Stimulated activated CD8-positive, alpha-beta memory T cell treated with anti-CD3 and anti-CD28 coated beads, Interleukin-15, amount 100 ng/mL, for 4 hours (primary cell): Measurements from ENCODE around the gene SNAP29.
"Not testable (repeated sequence)": the region's sequence is repeated elsewhere in the genome, so short reads cannot be mapped to it uniquely, and the experiment has no call there.

ENCODE experiments used
- DNase-seq, 2 donors: peaks; one replicate each; pipeline ENCODE4 v3.0.0-alpha.2; 2020; ENCODE audit warnings: low read depth in 2 of 2

SNAP29 gene

DNA sequence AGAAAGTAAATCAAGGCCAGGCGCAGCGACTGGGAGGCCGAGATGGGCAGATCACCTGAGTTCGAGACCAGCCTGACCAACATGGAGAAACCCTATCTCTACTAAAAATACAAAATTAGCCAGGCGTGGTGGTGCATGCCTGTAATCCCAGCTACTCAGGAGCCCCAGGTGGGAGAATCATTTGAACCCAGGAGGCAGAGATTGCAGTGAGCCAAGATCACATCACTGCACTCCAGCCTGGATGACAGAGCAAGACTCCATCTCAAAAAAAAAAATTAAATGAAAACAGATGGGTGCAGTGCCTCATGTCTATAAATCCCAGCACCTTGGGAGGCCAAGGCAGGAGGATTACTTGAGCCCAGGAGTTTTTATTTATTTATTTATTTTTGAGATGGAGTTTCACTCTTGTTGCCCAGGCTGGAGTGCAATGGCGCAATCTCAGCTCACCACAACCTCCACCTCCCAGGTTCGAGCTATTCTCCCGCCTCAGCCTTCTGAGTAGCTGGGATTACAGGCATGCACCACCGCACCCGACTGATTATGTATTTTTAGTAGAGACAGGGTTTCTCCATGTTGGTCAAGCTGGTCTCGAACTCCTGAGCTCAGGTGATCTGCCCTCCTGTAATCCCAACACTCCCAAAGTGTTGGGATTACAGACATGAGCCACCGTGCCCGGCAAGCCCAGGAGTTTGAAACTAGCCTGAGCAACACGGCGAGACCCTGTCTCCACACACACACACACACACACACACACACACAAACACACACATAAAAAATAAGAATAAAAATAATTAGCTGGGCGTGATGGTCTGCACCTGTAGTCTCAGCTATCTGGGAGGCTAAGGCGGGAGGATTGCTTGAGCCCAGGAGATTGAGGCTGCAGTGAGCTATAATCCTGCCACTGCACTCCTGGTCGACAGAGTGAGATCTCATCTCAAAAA lies 42.6 kb downstream of the SNAP29 start:
- not testable (repeated sequence) for DNase-seq

DNA sequence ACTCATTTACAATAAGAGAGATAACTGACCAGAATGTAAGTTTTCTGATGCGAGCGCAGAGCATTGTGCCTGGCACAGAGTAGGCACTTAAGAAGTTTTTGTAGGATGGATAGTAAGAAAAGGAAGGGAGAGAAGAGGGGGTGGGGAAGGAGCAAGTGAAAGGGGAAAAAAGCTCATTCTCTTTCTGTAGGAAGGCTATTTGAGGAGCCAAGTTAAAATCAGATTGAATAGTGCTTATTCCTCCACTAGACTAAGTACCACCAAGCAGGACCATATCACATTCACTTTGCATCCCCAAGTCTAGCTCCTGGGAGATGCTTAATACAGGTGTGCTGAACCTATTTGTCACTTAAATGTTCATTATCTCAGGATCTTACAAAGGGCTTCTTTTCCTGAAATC lies 44.3 kb downstream of the SNAP29 start:
- DNase-seq, result no peak

DNA sequence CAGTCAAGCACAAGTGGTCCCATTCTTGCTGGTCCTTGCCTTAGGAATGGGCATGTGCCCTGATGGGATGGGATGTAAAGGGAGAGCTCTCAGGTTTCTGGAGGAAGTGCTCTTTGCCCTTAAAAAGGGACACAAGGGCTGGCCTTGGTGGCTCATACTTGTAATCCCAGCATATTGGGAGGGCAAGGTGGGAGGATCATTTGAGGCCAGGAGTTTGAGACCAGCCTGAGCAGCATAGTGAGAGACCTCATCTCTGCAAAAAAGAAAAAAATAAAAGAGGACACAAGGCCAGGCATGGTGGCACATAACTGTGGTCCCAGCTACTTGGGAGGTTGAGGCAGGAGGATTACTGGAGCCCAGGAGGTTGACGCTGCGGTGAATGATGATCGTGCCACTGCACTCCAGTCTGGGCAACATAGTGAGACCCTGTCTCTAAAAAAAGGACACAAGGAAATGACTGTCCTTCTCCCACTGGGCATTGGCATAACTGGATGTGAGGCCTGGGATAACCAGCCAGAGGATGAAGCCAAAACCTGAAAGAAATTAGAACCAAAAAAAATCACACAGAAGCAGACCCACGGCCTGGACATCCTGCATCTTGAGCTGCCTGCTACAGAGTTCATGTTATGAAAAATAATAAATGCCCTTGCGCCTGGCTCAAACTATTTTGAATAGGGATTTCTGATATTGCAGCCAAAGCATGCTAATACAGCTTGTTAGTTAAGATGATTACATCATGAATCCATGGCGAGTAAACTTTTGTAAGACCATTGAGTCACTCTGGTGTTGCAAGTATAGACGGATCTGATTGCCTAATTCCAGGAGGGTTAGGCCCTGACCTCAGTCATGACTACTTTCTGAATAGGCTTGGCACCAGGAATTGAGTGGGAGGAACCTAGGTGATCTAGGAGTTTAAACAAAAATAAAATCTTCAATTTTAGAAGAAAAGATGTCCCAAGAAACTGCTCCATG lies 45.5 kb downstream of the SNAP29 start:
- no peak for DNase-seq

DNA sequence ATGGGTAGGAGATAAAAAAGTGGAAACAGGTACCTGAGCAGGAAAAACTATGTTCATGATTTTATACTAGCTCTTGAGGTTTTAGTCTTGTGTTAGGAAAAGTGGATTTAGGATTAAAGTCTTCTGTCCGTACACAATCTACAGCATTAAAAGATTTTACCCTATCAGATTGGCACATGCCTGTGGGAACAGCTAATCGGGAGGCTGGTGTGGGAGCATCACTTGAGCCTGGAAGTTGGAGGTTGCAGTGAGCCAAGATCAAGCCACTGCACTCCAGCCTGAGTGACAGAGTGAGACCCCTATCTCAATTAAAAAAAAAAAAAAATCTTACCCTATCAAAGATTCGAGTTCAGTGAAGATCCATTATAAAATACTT lies 46.2 kb downstream of the SNAP29 start:
- DNase-seq, result no peak

DNA sequence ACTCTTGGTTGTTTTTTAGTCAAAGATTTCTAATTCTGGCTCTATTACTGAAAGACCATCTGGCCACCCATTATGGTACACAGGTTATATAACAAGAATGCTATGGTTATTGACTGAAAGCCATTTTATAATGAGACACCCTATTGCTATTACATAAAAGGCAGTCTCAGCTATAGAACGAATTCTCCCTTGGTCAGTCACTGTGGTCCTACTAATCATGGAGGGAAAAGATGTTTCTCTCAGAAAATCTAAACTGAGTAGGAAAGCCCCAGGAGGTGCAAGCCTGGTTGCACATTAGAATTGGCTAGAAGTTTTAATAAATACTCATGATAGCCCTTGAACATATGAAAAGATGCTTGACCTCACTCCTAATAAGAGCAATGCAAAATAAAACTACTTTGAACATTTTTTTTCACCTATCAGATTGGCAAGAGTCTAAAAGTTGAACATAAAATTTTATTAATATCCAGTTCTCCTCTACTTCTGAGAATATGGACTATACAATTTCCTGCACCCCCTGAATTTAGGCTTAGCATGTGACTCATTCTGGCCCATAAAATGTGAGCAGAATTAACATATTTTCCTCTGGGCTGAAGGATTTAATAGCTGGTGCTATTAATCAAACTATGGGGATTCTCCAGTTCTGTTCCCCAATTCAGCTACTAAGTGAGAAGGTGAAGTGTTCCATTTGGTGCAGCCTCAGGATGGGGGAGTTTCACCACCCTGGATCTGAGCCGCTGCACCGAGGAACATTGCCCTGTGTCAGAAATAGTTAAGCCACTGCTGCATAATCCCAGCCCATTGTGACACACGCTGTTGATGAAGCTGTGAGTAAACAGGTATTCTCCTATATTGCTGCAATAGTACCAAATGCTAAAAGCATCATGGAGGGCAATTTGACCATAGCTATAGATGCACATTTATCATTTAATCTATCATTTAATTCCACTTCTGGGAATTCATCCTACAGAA lies 46.9 kb downstream of the SNAP29 start:
- no peak for DNase-seq

DNA sequence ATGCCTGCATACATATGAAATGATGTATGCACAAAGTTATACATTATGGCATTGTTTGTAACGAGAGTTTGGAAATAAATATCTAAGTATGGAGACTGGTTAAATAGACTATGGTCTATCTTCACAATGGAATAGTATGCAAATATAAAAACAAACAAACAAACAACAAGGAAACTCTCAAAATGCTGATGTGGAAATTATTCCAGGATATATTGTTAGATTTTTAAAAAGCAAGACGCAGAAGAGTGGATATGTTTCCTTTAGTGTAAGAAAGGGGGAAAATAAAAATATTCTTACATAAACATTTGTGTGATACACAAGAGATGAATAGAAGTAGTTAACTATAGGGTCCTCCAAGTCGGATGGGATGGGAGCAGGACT lies 47.6 kb downstream of the SNAP29 start:
- no peak for DNase-seq

DNA sequence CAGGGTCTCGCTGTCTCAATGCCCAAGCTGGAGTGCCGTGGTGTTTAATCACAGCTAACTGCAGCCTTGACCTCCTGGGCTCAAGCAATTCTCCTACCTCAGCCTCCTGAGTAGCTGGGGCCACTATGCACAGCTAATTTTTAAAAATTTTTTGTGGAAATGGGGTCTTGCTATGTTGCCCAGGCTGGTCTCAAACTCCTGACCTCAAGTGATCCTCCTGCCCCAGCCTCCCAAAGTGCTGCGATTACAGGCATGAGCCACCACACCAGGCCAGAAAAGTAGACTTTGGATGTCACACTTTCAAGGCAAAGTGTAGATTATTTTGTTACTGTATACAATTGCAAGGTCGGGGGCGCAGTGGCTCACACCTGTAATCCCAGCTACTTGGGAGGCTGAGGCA lies 49.9 kb downstream of the SNAP29 start:
- not testable (repeated sequence) for DNase-seq

DNA sequence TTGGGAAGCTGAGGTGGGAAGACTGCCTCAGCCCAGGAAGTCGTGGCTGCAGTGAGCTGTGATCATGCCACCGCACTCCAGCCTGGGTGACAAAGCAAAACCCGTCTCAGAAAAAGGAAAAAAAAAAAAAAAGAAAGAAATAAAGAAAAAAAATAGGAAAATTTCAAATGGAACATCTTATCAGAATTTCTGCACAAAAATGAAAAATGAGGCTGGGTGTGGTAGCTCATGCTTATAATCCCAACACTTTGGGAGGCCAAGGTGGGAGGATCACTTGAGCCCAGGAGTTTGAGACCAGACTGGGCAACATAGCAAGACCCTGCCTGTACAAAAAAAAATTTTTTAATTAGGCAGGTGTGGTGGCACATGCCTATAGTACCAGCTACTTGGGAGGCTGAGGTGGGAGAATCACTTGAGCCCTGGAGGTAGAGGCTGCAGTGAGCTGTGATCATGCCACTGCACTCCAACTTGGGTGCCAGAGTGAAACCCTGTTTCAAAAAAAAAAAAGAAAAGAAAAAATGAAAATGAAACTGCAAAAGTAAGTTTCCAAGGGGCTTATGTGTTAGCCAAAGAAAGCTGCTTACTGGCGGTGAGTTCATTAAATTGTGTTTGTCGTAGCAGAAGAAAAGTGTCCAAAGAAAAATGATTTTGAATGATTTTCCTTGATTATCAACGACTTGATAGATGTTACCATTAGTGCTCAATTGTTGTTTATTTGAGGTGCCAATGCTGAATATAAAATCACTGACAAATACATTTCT lies 50.9 kb downstream of the SNAP29 start:
- DNase-seq, result no peak

DNA sequence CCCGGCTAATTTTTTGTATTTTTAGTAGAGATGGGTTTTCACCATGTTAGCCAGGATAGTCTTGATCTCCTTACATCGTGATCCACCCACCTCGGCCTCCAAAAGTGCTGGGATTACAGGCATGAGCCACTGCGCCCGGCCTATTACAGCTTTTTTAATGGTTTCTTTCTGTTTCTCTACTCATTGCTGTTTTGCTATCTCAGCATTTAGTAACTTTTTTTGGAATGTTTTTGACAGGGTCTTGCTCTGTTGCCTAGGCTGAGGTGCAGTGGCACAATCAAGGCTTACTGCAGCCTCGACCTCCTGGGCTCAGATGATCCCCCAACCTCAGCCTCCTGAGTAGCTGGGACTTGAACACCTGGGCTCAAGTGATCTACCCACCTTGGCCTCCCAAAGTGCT lies 53.7 kb downstream of the SNAP29 start:
- no peak for DNase-seq

DNA sequence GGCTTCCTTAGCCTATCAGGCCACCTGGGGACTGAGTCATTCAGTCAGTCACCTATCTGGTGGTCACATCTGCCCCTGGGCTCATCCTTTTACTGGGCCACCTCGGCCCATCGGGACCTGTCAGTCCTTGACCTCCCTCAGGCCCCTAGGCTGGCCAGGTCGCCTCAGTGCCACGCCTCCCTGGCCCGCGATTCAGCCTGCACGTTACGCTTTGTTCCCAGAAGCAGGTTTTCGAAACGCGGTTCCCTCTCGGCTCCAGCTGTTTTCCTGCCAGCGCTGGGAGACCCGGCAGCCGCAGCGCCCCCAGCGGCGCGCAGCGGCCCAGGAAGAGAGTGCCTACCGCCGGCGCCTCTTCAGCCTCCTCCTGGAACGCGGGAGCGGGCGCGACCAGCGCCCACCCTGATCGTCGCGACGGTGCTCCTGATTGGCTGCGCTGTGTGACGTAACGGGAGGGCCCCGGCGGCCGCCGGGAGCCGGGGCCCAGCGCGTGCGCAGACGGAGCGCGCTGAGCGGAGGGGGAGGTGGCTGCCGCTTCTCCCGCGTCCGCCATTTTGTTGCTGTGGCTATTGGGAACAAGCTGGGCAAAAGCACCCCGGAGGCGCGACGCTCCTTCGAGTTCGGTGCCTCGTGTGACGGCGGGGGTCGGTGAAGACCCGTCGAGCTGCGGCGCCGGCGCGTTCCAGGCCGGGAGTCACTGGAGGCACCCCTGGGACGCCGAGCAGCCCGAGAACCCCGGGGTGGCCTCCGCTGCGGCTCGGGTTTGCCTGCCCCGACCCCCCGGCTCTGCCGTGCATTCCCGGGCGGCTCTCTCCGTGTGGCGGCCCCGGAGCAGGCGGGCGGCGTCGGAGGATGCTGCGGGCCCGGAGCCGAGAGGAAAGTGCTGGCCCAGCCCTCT lies 58.4 kb downstream of the SNAP29 start, which contains the start of gene CRKL:
CRKL (plus strand) TSS at position 492 of the 895 bp plus-strand sequence. CDS start 528 bp downstream, outside the sequence.
- DNase-seq, result peak; percentile 92 to 95

DNA sequence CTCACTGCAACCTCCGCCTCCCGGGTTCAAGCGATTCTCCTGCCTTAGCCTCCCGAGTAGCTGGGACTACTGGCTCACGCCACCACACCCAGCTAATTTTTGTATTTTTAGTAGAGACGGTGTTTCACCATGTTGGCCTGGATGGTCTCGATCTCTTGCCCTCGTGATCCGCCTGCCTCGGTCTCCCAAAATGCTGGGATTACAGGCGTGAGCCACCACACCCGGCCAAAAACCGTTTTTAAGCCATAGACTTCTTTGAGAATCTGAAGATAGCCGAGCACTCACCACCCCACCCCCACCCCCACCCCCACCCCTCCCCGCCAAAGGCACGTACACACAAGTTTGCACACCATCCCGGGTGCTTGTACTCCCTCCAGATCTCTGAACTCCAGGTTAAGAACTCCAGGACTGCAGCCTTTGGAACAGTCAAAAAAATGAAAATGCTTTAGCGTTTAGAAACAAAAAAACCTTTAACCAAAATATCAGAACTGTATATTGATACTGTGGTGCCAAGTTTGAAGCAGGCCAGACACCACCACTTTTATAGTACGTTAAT lies 59.9 kb downstream of the SNAP29 start:
- no peak for DNase-seq

DNA sequence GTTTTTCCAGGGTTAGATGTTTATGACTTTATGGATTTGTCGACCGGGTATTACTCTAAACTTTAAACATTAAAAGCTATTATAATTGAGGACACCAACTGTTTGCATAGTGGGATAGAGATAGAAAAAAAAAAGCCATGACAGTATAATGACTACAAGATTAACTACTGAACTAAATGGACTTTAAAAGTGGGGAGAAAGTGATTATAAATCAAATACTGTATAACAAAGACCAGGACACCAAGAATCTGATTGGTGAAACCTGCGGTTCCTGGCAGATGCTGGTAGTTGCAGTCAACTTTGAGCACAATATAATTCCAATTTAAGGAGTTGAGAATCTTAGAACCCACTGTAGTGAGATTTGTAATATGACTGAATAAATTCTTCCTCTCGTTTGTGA lies 60.9 kb downstream of the SNAP29 start:
- no peak for DNase-seq

DNA sequence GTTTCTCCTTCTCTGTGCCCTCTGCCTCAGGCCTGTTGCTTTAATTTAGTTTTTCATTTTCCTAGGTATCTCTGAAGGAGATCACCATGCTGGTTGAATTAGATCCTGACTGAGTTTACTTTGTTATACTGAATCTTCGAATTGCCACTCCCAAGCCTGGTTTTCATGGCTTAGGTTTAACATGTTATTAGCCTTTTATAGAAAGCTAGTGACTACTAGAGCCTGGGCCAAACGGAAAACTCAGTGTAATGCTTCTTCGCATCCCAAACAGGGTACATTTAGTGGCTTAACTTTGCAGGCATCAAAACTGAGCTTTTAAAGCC lies 62.0 kb downstream of the SNAP29 start:
- no peak for DNase-seq

DNA sequence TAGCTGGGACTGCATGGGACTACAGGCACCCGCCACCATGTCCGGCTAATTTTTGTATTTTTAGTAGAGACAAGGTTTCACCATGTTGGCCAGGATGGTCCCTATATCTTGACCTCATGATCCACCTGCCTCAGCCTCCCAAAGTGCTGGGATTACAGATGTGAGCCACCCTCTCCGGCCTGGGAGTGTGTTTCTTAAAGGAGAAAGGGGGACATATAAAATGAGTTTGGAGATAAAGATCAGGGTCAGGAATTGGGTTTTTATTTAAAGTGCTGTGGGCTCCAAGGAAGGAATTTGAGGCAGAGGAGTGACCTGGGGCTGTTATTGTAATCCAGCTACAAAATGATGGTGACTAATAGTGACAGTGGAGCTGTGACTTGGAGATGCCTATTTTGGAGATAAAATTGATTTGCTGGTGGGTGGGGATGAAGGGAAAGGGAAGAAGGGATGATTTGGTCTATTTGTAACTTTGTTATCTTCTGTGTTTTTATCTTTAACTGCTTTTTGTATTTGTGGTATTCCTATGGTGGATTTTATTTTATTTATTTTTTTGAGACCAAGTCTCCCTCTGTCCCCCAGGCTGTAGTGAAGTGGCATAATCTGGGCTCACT lies 63.4 kb downstream of the SNAP29 start:
- DNase-seq, result no peak

DNA sequence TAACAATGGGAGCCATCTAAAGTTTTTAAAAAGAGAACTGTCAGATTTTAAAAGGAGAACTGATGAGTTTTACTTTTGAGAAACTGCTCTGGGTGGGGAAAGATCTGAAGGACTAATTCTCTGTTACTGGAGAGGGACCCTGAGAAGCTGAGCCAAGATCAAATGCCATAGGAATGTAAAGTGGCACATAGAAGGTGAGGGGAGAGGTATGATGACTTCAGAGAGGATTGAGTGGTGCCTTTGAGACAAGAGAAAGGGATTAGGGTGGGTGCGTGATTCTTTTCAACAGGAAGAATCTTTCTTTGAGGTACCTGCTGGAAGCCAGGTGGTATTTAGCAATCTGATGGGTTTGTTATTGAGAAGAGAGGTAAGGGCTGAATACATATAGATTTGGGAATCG lies 67.4 kb downstream of the SNAP29 start:
- DNase-seq, result no peak

DNA sequence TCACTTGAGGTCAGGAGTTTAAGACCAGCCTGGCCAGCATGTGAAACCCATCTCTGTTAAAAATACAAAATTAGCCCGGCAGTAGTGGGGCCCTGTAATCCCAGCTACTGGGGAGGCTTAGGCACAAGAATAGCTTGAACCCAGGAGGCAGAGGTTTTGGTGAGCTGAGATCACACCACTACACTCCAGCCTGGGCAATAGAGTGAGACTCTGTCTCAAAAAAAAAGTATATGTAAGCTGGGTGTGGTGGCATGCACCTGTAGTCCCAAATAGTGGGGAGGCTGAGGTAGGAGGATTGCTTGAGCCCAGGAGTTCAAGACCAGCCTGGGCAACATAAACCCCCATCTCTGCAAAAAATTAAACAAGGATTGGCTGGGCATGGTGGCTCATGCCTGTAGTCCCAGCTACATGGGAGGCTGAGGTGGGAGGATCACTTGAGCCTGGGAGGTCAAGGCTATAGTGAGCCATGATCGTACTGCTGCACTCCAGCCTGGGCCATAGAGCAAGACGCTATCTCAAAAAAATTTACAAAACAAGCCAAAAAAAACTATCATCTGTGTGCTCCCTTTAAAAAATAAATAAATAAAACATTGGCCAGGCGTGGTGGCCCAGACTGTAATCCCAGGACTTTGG lies 69.2 kb downstream of the SNAP29 start:
- DNase-seq, result no peak

DNA sequence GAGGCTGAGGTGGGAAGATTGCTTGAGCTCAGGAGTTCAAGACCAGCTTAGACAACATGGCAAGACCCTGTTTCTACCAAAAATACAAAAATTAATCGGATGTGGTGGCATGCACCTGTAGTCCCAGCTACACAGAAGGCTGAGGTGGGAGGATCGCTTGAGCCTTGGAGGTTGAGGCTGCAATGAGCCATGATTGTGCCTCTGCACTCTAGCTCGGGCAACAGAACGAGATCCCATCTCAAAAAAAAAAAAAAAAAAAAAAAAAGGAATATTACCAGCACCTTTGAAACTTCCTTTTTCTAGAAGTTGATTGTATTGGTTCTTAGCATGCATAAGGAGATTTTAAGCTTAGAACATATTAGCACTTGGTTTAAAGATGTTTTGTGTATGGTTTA lies 69.8 kb downstream of the SNAP29 start:
- no peak for DNase-seq

DNA sequence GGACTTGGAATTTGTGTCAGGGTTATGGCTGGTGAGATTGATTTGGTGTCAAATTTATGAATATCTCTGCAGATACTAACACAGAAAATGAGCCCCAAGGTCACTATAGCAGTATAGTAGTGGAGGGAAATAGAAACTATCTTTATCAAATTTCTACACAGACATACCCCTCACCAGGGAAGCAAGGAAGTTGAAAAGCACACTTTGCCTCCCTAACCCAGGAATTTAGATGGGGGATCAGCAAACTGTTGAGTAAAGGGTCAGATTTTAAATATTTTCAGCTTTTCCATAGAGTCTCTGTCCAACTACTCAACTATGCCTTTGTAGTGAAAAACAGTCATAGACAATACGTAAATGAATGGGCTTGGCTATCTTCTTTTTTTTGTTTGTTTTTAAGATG lies 71.2 kb downstream of the SNAP29 start:
- no peak for DNase-seq
